NCI-H226 (cell line): ENCODE results near the gene RCE1.

ENCODE experiments used
- DNase-seq: peaks from one replicate; pipeline ENCODE4 v3.0.0-alpha.2; 2015

The RCE1 gene

DNA sequence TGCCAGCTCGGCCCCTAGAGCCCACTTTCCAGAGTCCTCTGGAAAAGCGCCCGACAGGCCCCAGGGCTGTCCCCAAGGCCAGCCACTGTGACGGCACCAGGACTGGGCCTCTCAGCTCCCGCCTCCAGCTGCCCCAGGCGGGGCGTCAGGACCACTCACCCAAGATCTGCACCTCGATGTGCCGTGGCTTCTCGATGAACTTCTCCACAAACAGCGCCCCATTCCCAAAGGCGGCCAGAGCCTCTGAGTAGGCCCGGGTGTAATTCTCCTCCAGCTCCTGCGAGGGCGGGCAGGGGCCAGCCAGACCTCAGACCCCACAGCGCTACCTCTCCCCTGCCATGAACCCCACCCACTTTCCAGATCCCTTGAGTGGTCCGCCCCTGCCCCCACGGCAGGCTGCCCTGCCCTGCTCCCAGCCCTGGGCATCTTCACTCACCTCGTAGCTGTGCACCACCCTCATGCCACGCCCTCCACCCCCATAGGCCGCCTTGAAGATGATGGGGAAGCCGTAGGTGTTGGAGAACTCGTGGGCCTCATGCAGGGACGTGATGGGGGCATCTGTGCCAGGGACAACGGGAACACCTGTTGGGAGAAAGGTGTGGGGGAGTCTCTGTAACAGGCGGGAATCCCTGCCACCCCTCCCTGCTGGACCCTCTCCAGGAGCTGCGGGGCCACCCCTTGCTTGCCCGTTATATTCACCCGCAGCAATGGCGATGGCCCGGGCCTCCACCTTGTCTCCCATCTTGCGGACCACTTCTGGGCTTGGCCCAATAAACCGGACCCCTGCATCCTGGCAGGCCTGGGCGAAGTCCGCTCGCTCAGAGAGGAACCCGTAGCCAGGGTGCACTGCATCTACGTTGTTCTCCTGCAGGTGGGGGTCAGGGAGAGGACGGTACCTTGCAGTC, 27.6 kb downstream of the RCE1 start:
- no peak for DNase-seq

DNA sequence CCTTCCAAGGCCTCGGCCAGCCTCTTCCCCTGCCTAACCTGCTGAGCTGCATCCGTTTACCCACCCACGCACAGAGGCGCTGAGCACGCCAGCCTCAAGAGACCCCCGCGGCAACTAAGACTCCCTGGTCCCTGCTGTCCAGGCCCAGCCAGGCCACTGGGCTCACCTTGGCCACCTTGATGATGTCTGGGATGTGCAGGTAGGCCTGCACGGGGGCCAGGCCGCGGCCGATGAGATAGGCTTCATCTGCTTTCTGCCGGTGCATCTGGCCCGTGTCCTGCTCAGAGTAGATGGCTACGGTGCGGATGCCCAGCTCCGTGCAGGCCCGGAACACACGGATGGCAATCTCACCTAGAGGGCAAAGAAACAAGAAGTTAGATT, 28.3 kb downstream of the RCE1 start:
- DNase-seq: no peak

DNA sequence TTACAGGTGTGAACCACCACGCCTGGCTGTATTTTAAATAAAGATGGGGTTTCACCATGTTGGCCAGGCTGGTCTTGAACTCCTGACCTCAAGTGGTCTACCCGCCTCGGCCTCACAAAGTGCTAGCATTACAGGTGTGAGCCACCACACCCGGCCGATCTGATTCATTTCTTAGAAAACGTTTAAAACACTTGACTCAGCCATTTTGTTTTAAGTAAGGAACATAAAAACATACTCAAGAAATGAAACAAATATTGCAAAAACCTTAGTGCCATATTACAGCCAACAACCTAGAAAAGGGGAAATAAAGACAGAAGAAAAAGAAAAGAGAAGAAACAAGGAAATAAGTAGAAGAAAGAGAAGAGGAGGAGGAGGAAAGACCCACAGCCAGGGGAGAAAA, 31.0 kb downstream of the RCE1 start:
- no peak for DNase-seq

DNA sequence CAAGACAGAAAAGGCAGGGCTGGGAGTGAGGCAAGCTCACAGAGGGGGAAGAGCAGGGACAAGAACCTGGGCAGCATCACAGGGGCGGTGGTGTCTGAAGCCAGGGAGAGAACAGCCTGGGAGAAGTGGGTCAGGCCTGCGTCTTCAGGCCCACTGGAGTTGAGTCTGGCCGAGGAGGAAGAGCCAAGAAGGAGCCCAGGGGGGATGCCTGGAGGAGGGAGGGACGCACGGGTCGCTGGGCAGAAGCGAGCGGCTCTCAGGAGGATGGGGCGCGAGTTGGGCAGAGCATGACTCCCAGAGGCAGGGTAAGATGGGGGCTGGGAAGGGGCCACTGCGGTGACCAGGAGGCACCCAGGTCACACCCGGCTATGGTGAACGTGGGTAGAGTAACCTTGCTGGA, 32.1 kb downstream of the RCE1 start:
- no peak for DNase-seq

DNA sequence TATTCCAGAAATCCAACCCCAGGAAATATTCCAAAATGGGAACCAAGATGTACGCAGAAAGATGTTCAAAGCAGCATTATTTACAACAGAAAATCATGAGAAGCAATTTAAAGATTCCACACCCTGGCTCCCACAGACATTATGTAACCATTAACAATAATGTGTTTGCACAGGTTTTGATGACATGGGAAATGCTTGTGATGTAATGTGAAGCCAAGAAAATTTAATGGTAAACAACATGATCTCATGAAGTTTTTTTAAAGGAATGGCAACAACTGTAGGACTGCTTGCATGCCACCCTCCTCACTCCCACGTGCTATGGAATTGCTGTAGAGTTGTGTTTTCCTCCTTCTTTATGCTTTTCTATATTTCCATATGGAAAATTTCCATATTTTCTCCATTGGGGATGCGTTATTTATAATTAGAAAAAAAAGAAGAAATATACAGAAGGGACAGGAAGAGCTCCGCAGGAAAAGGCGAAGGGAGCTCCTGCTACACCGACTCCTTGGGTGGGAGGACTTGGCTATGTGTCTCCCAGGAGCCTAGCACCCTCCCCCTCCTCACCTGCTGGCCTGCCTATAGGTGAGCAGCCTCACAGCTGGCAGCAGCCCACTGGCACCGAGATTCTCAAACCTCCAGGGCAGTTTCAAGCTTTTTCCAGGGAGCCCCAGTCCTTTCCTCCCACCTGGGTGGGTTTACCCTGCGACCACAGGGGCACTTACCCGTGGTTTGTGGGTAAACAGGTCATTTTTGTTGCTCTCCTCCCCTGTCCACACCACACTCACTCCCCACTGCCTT, 34.5 kb downstream of the RCE1 start:
- no peak for DNase-seq

DNA sequence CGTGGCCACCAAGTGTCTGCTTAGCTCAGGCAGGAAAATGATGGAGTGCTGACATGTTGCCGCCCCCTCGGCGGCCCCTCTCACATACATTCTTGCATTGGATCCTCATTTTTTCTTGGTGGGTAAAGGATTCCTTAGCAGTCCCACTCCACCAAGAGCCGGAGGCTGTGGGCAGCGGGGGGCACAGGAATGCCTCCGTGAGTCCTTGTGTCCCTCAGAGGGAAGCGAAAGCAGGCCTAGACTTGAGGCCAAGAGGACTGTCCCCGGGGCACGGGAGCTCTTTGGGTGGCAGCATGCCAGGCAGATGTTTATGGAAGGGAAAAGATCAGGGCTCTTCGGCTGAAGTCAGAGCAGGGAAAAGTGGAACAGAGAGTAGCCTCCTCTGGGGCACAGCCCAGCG, 35.2 kb downstream of the RCE1 start:
- DNase-seq: no peak

DNA sequence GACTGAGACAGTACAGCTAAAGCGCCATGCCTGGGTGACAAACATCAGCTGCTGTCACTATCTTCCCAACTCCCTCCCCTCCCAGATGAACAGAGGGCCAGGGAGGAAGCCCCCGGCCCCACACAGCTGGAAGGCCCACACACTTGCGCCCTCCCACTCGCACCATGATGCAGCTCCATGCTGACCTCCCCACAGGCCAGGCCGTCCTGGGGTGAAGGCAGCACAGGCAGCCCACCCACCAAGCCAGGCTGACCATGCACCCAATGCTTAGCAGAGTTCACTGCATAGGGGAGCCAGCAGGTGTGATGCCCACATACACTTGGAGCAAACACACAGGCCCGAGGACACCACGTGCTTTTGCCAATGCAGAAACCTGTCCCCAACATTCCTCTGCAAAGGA, 35.8 kb downstream of the RCE1 start:
- no peak for DNase-seq

DNA sequence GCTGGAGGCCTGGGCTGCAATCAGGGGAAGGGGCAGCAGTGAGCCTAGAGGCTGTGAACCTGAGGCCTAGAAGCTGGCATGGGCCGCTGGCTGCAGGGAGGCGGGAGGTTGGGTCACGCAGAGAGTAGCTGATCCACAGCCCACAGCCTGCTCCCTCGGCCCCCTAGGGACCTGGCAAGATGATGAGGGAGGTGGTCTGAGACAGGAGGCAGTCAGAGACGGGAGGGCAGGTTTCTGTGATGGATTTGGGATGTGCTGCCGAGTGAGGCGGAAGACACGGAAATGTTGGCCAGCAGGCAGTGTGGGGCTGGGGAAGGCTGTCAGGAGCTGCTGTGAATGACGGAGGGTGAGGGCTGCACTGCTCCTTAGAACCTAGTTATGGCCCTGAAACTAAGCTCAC, 36.3 kb downstream of the RCE1 start:
- DNase-seq: no peak

DNA sequence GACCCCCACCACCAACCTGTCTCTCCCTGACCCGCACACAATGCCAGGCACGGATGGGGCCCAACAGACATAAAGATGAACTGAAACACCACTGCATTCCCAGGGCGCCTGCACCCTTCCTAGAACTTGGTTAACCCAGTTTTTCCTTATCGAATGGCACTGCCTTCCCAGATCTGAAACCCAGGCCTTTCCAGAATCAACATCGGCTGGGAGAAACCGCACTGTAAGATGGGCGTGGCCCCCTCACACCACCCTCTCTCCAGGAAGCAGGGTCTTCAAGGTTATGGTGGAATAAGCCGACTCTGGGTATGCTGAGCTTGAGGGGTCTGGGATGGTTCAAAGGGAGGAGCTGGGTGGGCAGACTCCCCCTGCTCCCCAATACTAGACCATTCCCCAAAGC, 36.8 kb downstream of the RCE1 start:
- DNase-seq: no peak

DNA sequence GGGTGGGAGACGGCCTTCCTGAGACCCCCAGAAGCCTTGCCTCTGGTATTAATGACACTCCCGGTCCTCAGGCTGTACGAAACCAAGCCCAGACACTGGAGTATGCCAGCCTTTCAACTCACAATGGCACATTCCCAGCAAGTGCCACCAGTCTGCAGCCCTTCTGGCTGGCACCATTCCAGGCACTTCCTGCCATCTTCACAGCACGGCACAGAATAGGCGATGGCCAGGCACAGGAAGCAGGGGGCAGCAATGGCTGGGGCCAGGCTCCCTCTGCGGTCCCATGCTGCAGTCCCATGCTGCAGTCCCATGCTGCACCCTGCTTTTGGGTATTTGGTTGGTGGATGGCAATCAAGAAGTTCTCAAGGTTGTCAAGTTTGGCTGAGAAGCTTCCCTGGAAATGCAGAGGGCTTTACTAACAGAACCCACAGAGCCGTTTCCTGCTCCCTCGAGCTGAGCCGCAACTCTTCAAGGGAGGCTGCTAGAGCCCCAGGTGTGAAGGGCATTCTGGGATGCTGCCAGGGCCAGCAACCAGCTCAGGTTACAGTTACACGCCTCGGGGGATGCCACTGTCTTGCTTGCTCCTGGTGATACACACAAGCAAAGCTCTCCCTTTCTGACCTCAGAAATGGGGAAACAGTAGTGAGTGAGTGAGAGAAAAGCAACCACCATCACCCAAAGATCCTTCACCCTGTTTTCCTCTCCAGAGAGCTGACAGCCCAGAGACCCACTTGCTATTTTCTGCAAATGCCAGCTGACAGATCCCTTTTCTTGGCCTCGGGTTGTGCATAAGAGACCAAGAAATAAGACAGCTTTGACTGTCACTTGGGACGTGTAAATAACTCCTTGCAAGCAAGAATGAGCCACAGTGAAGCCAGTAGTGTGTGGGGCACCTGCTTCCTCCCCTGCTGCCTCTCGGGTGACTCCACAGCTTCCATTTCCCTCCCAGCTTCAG, 37.5 kb downstream of the RCE1 start:
- DNase-seq: no peak

DNA sequence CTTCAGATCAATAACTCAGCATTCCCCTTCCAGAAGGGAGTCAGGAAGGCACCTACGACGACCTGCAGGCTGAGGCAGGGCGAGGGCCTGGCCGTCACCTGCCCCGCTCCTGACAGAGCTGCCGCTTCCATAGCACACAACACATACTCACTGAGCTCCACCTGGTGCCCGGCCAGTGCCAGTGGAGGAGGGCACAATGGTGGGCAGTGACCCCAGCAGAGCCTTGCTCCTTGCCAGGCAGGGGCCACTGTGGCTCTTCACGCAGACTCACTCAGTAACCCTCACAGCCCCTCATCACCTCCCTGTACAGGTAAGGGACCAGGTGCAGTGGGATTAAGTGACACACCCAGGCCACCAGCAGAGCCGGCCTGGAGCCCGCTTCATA, 38.2 kb downstream of the RCE1 start:
- DNase-seq: no peak

DNA sequence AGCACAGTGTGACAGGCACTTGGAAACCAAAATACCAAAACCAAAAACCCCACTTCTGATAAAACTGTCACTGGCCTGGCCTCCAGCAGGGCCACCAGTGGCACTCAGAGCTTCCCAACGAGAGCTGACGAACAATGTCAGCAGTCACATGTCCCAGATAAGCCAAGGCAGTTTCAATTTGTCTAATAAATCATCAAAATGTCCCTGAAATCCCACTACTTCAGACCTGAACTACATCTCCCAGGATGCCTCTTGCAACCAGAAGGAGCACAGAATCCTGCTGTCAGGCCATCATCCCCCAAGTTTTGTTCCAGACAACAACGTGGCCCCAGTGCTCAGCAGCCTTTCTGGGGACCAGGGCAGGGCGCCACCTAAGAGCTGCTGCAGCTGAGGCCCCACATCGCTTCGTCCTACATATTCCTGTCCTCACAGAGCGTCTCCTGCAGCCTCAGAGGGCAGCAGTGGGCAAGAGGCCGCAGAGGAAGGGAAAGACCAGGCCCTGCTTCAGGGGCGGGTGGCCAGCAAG, 38.7 kb downstream of the RCE1 start:
- DNase-seq: no peak

DNA sequence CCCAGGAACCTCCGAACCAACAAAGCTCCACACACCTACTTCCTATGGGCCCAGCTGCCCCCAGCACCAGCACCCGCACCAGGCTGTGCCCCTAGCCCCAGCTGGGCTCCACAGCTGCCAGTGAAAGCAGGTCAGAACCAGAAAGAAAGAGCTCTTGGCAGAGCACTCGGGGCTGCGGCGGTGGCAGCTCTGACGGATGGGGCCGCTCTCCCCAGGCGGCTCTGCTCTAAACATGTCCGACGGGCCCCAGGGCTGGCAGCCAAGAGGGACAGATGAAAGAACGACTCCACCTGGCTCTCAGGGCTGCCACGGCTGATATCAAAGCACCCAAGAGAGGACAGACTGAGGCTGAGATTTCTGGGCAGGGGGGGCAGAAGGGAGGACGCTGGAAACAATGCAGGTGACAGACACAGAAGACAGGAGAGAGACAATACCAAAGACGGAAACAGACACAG, 39.3 kb downstream of the RCE1 start:
- no peak for DNase-seq

DNA sequence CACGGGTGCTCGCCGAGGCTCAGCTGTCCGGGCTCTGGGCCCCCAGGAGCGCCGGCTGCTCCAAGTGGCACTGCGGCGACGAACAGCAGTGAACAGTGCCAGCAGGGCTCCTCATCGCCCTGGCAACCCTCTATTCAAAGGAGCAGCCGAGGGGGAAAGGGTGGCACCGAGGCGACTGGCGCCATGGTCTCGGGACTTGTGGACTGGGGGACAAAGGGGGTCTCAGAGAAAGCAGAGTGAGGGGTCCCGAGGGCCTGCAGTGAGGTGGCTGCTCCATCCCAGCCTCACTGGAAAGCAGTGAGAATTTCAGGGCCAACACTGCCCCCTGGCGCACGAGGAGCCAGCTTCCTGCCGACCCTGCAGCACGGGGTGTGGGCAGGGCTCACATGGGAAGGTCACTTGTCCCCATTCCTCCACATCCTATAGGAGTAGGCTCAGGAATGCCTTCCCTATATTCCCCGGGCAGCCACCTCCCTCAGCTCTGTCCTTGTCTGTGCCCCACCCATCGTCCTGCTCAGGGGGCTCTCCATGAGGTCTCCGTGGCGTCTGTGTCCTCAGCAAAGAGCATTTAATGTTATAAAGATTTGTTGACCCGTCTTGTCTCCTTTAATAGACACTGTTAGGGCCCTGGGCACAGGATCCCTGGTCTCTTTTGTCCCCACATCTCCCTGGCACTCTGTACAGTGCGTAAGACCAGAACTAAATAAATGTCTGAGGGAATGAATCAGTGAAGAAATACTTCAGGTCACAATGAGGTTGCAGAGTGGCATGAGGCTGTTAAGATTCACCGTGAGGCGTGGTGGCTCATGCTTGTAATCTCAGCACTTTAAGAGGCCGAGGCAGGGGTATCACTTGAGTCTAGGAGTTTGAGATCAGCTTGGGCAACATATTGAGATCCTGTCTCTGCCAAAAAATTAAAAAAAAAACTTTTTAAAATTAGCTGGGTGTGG, 40.0 kb downstream of the RCE1 start:
- peak; percentile 20 for DNase-seq

DNA sequence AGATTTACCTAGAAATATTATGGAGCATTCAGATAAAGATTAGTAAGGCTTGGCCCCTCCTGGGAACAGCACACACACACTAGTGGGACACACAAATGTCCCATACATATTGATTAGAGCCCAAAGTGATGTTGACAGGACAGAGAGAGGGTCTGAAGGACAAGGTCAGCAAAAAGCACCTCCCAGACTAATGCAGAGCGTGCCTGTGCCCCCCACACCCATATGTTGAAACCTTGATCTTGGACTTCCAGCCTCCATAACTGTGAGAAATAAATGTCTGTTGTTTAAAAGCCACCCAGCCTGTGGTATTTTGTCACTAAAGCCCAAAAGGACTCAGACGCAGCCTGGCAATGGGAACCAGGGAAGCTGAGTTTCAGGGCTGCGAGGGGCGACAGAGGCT, 41.2 kb downstream of the RCE1 start:
- DNase-seq: no peak

DNA sequence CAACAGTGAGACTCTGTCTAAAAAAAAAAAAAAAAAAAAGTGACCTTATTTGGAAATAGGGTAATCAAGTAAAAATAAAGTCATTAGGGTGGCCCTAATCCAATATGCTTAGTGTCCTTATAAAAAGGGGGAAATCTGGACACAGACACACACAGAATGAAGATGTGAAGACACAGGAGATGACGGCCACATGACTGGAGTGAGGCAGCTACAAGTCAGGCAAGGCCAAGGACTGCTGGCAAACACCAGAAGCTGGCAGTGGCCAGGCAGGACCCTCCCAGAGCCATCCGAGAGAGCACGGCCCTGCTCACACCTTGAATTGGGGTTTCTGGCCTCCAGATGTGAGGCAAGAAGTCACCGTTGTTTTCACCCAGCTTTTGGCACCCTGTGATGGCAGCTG, 42.2 kb downstream of the RCE1 start:
- no peak for DNase-seq

DNA sequence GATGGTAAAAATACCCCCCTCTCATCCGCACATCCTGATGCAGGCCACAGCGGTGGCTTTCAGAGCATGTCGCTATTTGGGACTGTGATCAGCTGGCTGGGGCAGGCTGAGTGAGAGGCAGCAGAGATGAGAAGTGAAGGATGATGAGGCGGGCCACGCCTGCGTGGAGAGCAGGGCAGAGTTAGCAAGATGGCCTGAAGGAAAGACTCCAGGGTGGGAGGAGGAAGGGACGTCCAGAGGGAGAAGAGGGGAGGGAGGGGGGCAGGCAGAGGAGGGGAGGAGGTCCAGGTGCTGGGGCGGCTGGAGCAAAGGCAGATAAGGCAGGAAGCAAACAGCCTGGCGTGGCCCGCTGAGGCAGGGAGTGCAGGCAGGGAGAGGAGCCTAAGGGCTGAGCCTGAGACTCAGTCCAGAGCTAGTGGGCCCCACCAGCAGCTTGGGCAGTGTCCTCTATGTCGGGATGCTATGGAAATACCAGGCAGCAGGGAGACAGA, 42.8 kb downstream of the RCE1 start:
- DNase-seq: no peak

DNA sequence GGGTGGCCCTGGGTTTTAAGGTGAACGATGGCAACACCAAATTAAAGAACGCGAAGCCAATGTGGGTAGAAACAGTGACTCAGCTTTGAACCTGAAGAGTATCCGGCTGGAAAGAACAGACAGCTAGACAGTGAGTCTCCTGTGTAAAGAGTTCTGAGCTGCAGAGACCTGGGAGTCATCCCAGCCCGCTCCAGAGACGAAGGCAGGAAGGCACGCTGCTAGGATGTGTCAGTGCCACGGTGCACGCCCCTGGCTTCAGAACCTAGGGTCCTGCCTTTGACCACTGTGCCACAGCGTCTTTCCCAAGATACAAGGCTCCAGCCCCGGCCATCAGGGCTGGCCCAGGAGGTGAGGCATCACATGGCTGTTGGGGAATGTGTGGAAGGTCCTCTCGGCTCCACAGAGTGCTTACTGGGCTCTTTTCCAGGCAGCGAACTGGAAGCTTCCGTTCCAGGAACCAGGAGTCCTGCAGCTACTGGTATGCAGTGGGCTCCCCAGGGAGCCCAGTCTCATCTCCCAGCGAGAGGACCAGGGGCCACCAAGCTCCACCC, 43.5 kb downstream of the RCE1 start:
- DNase-seq: no peak

DNA sequence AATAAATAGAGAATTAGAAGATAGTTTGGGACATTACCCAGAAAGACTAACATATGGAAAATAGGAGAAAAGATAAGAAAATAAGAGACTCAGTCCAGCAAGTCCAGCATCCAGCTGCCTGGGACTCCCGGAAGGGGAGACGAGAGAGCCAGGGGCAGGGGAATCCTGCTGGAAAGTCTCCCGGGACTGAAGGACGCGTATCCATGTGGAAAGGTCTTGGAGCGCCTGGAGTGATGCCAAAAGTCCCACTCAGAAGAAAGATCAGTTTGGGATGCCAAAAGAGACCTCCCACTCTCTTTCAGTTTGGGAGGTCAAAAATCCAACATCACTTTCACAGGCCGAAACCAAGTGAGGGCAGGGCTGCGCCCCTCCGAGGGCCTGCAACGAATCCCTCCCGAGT, 44.3 kb downstream of the RCE1 start:
- DNase-seq: no peak

DNA sequence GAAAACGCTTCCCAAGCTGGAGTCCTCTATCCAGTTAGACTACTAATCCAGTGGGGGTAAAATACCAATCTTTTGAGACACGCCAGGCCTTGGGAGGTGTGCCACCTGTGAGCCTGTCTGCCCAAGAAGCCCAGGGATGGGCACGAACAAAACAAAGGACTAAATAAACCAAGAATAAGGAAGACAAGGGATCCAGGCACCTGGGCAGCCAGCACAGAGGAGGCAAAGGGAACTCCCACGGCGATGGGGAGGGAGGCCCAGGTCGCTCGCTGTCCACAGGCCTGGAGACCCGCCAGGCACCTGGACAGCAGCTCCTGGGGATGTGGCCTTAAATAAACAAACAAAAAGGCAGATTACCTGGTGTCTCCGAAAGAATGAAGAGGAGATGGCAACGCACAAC, 45.0 kb downstream of the RCE1 start:
- DNase-seq: no peak

DNA sequence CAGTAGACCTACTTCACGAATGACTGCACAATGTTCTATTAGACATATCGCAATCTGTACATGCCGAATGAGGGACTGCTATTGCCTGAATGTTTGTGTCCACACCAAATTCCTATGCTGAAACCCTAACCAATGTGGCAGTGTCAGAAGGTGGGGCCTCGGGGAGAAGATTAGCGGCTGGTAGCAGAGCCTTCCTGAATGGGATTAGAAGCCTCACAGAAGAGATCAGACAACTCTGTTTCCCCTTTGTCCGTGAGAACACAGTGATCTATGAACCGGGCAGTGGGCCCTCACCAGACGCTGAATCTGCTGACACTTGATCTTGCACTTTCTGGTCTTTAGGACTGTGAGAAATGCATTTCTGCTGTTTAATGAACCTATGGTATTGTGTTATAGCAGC, 46.7 kb downstream of the RCE1 start:
- no peak for DNase-seq
